HL-60/S4 (cell line): Measurements from ENCODE around the gene NIT2.
"Not testable (repeated sequence)": the region's sequence is repeated elsewhere in the genome, so short reads cannot be mapped to it uniquely, and the experiment has no call there.

Experiments used
- in situ Hi-C: fragments of 300-500 bp; cut with MboI; formaldehyde crosslinking; loops from 2 replicates; pipeline ENCODE4 v1.14.3; 2022; ENCODE audit warnings: low sequenced_read_pairs

NIT2 gene

DNA sequence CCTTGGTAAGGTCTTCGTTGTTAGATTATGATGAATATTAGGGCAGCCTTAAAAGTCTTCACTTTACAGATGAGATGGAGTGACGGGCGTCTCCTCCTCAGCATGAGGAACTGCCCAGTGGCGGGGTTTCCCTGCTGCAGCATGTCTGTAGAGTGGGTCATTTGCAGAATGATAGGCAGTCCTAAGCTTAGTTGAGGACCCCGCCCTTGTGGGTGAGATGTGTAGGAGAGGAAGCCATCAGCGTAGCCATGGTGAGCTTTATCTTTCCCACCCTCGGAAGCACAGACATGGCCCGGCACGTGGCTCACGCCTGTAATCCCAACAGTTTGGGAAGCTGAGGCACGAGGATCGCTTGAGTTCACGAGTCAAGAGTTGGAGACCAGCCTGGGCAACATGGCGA lies 877 bp downstream of the NIT2 start:
- in situ Hi-C loops: loop anchor here (25.0 kb wide), 1 partner anchor 252 kb away; no protein-coding TSS in a partner anchor

DNA sequence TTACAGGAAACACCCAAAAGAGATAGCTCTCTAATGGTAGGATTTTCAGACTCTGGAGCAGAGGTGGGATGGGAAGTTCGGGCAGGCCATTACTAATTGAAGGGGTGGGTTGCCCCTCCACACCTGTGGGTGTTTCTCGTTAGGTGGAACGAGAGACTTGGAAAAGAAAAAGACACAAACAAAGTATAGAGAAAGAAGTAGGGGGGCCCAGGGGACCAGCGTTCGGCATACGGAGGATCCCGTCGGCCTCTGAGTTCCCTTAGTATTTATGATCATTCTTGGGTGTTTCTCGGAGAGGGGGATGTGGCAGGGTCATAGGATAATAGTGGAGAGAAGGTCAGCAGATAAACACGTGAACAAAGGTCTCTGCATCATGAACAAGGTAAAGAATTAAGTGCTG lies 1.7 kb downstream of the NIT2 start:
- in situ Hi-C loops: loop anchor here (25.0 kb wide), 1 partner anchor 251 kb away; no protein-coding TSS in a partner anchor

DNA sequence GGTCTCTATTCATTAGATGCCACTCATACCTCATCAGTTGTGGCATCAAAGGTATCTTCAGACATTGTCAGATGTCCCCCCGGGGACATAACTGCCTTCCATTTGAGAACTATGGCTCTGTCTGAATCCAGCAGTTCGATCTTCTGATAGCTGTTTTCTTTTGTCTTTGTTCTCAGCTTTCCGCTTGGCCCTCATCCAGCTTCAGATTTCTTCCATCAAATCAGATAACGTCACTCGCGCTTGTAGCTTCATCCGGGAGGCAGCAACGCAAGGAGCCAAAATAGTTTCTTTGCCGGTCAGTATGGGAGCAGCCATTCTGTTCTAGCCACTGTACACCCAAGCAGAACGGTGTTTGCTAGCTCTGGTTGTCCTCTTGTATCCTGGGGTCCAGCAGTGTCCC lies 4.4 kb downstream of the NIT2 start:
- in situ Hi-C loops: loop anchor here (25.0 kb wide), 1 partner anchor 248 kb away; no protein-coding TSS in a partner anchor

DNA sequence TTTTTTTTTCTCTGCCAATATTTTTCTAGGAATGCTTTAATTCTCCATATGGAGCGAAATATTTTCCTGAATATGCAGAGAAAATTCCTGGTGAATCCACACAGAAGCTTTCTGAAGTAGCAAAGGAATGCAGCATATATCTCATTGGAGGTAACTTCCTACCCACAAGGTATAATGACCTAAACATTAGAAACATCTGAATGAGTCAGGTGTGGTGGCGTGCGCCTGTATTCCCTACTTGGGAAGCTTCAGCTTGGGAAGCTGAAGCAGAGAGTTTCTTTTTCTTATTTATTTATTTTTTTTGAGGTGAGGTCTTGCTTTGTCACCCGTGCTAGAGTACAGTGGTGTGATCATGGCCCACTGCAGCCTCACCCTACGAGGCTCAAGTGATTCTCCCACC lies 5.2 kb downstream of the NIT2 start:
- in situ Hi-C loops: loop anchor here (25.0 kb wide), 1 partner anchor 248 kb away; no protein-coding TSS in a partner anchor

DNA sequence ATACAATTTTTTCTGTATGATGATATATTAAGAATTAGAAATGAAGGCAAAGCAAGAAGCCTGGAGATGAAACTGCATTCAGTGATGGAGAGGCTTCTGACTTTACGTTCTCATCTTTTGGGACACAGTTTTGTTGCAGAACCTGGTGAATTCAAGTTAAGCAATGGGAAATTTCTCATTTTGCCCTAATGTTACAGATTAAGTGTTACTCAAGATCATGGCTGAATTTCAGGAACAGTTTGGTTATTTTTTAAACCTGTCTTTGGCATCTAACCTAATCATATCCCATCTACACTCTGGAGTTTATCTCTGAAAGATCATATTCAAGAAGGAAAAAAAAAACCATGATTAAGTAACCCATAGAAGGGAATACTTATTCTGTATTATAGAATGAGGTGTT lies 6.0 kb downstream of the NIT2 start:
- in situ Hi-C loops: loop anchor here (25.0 kb wide), 1 partner anchor 247 kb away; no protein-coding TSS in a partner anchor

DNA sequence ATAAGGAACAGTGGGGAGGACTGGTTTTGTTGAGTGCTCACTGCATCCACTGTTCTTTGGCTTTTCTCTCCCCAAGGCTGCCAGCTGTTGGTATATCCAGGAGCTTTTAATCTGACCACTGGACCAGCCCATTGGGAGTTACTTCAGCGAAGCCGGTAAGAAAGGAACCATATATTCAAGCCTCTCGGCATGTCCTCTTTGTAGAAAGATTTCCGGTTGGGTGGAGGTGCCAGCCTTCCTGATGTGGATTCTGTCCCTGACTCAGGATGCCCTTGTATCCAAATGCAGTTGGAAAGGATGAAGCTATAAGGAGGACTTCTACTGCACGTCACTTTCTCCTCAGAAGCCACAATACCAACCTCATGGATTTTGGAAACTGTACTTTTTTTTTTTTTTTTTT lies 14.2 kb downstream of the NIT2 start:
- in situ Hi-C loops: loop anchor here (25.0 kb wide), 1 partner anchor 239 kb away; no protein-coding TSS in a partner anchor

DNA sequence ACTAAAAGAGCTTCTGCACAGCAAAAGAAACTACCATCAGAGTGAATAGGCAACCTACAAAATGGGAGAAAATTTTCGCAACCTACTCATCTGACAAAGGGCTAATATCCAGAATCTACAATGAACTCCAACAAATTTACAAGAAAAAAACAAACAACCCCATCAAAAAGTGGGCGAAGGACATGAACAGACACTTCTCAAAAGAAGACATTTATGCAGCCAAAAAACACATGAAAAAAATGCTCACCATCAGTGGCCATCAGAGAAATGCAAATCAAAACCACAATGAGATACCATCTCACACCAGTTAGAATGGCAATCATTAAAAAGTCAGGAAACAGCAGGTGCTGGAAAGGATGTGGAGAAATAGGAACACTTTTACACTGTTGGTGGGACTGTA lies 17.2 kb downstream of the NIT2 start:
- in situ Hi-C loops: not testable (repeated sequence)

DNA sequence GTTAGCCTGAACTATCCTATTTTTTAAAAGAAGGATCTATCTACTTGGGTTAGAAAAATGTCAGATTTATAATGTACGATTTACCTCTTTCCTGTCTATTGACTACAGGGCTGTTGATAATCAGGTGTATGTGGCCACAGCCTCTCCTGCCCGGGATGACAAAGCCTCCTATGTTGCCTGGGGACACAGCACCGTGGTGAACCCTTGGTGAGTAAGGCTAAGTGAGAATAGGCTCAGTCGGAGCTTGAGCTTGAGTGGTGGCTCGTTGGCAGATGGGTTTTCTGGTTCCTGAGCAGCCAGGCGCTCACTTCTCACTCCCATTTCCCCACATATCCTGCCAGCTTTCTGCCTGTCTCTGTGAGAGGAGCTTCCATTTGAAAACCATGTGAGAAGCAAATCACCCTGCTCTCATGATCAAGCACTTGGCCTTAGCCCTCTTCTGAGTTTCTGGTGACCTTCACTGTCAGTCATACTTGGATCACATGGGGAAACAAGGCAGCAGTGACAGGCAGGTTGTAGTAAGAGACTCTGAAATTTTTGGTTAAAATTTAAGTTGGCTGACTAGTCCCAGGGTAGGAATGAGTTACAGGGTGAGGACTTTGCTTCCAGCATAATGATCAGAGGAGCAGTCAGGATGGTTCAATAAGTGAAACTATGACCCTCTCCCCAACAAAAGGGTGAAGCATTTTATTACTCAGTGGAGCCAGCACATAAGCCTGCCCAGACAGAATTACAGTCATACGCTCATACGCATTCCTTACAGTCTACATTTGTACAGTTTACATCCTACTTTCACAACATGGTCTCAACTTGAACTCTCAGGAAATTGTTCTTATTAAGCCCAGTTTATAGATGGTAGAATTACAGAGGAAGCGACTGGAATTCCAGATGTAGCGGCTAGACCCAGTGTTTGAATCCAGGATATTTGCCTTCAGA lies 18.0 kb downstream of the NIT2 start:
- in situ Hi-C loops: no loop called here

DNA sequence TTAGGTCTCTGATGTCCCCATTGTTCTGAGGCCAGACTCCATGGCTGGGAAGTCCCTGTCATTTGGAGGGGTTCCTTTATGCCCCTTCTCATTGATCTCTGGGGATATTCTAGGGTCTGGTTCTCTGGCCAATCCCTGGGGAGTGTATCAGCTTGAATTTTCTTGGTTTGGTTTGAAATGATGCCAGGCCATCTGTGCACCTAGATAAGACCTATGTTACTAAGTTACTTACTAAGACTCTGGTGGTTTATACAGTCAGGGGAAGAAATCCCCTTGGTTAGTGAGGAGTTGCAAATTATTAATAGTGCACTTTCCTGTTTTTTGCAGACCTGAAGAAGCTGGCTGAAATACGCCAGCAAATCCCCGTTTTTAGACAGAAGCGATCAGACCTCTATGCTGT lies 20.3 kb downstream of the NIT2 start:
- in situ Hi-C loops: no loop called here

DNA sequence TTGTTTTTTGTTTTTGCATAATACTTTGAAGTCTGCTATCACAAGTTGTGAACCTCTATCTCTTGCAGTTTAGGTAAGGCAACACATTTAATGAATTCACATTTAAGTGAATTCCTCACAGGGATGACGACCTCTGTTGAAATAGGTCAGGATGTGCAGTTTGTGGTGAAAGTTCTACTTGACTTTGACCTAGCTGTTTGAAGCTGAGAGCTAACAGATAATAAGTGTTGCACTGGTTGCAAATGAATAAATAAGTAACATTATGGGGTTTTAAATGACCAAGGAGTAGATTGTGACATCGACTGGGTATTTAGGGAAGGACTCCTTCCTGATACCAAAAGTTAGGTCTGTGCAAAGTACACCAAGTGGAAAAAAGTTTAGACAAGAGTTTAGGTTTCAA lies 23.9 kb downstream of the NIT2 start:
- in situ Hi-C loops: no loop called here

DNA sequence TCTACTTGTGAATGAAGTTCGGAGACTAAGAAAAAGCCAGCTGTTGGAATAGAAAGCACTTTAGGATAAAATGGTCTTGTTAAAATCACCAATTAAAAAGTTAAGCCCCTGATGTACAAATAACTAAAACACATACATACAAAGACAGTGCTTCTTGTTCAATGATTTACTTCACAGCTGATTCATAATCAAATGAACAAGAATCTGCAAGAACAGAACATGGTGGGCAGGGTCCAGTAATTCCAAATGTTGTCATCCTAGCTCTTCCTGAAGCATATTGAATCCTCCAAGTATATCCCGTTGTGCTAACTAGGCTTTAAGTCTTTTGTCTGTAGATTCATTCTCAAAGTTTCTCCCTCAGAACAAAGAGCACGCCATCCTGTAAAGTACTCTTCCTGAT lies 24.5 kb downstream of the NIT2 start:
- in situ Hi-C loops: no loop called here

DNA sequence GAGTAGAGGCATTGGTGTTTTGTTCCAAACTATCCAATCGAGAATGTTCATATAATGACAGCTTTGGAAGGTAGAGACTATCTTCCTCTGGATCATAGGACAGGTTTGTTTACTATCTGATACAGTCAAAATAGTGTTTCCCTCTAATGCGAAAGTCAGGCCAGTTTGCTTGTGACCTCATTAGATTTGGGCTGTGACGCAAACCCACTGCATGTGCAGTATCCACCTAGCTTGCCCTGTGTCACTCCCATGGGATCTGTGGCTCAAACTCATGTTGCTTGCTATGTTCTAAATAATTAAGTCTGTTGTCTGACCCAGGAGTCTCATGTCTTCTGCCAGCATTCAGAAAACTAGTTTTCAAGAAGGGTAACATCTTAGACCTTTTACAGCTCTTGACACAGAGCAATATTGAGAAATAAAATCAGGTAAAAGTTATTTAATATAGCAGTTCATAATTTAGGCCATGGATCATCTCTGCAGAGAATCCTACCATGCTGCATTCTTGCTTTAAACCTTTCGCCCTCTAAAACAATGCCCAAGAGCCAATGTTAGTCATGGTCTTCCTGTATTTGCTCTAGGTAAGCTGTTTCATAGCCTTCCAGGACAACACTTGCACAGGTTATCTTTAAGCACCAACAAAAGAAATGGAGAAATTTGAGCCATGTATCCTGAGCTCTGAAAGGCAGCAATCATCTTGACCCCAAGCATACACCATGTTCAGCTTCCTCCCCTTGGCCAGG lies 26.4 kb downstream of the NIT2 start:
- in situ Hi-C loops: no loop called here

DNA sequence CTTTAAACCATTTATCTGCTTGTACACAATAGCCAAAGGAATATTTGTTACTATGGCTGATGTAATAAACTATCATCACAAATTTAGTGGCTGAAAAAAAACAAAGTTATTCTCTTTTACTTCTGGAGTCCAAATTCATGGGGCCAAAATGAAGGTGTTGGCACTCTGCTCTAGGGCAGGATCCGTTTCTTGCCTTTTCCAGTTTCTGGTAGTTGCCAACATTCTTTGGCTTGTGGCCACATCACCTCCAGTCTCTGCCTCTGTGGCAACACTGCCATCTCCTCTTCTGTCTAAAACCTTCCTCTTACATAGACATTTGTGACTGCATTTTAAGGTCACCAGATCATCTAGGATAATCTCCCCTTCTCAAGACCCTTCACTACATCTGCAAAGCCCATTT lies 27.3 kb downstream of the NIT2 start:
- in situ Hi-C loops: no loop called here

DNA sequence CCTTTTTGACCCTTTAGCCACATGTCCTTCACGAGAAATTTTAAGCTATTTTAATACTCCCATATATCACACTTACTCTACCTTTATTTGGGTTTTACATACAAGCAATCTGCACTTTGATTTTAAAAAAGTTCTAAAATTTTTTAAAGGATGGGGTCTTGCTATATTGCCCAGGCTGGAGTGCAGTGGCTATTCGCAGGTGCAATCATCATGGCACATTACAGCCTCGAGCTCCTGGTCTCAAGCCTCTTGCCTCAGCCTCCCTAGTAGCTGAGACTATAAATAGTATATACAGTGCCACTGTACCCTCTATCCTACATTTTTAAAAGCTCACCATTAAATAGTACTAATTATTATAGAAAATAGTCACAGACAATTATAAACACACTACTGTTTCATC lies 29.9 kb downstream of the NIT2 start:
- in situ Hi-C loops: no loop called here

DNA sequence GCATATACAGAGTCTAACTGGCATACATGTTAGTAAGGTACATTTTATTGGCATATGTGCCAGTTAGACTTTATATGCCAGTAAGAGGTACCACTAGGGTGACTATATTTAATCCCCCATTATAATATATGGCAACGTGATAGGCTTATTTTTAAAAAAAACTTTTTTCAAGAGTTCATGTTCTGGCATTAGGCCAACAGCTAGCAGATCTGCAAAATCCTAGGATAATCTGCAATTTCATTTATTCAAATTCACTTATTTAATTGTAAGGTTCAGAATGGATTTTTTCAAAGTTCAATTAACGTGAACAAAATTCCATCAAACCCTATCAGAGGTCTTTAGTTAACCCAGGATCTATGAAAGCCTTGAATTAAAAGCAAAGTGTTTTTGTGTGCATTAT lies 31.9 kb downstream of the NIT2 start:
- in situ Hi-C loops: no loop called here

DNA sequence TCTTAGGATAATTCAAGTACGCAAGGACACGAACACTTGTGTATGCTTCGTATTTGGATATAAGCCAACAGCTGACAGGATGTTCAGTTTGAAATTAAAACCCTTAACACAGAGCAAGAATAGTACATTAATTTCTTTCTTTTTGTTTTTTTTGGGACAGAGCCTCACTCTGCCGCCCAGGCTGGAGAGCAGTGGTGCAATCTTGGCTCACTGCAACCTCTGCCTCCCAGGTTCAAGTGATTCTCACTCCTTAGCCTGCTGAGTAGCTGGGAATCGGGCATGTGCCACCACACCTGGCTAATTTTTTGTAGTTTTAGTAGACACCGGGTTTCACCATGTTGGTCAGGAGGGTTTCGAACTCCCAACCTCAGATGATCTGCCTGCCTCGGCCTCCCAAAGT lies 33.9 kb downstream of the NIT2 start:
- in situ Hi-C loops: no loop called here

DNA sequence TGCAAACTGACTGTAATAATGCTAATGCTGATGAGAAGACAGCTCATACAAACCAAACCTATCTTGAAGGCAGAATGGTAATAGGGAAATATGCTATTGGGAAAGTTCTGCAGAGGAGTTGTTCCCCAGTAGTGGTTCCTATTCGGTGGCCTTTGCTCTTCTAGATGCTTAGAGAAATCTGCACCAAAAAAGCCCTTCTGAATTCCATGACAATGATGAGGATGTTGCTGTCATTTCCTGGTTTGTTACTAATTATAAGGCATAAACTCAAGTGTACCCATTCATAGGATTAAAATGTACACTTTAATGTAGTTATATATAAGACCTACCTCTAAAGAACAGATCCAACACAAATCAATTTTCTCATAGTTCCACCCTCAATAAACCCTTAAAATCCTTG lies 36.2 kb downstream of the NIT2 start:
- in situ Hi-C loops: no loop called here

DNA sequence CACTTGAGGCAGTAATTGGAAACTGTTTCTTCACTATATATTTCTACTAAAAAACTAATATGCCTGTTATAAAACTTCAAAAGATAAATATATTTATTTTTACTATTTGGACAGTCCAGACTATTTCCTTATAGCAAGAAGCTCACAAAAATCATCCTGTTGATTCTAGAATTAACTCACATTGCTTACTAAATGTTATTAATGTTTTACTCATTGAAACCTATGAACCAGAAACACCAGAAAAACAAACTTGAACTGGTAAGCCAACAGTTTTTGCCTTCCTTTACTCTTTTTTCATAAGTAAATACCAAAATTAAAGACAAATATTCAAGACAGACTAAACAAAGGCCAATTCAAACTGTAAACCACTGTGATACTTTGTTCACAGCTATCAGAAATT lies 40.0 kb downstream of the NIT2 start:
- in situ Hi-C loops: no loop called here

DNA sequence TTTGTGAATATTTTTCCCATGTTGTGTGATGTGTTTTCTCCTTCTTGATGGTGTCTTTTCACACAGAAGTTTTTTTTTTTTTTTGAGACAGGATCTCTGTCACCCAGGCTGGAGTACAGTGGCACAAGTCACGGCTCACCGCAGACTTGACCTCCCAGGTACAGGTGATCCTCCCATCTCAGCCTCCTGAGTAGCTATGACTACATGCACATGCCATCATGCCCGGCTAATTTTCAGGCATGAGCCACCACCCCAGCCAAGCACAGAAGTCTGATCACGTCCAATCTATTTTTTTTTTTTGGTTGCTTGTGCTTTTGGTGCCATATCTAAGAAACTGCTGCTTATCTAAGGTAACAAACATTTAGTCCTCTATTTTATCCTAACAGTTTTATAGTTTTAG lies 41.7 kb downstream of the NIT2 start:
- in situ Hi-C loops: no loop called here

DNA sequence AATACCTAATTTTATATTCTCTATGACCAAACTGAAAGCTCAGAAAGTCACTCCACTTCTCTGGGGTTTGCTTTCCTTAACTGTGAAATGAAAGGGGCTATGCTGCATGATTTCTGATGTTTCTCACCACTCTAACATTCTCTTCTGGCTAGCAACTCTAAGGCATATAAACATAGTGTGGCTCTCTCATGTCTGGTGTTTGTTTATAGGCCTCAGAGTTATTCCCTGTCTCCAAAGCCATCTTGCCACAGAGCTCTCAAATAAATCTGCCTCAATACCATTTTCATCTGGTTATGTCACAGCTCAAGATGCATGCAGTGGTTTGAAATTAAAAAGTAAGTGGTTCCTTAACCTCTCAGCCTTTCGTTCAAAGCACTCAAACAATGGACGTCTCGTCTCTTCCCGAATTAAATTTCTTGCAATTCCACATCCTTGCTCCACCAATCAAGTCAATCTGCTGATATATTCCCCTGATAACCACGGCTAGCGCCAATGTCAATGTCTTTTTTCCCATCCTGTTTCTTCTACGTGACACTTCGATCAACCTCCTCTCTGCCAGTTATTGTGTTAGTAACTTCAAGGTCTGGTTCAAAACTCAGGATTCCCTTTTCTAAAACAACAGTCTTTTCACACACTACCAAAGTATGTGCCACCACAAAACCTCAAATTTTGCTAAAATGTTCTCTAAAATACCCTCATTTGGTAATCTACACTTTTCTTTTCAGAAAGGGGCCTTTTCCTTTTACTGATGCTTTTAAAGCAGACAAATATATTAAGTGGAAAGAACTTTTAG lies 50.4 kb downstream of the NIT2 start:
- in situ Hi-C loops: no loop called here

DNA sequence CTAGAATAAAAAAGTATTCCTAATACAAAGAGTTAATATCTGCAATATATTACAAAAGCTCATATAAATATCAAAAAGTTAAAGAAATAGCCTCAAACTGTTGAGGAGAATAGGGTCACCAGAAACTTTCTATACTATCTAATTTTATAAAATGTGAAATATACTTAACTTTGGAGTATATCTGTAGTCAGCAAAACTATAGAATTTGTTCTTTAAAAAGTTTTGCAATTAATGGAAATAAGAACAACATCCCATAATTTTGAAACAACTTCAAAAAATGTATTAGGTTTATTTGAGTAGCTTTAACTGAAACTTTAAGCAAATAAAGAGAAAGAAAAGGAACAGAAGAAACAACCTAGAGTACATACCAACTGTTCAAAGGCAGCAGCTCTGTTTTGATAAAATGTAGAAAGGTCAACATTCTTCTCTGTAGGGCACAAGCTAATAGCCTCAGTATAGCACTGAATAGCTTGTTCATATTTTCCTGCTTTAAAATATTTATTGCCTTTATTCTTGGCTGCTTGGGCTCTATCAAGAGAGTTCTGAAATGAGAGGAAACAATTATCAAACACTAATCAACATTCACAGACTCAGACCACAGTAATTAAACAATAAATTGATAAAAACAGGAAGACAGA lies 52.0 kb downstream of the NIT2 start:
- in situ Hi-C loops: no loop called here
